Retina (tissue), 1 donor: ENCODE data around the gene ZNF514.

Experiments
- DNase-seq: peaks from one replicate; pipeline ENCODE4 v3.0.0-alpha.2; 2016

ZNF514 gene

DNA sequence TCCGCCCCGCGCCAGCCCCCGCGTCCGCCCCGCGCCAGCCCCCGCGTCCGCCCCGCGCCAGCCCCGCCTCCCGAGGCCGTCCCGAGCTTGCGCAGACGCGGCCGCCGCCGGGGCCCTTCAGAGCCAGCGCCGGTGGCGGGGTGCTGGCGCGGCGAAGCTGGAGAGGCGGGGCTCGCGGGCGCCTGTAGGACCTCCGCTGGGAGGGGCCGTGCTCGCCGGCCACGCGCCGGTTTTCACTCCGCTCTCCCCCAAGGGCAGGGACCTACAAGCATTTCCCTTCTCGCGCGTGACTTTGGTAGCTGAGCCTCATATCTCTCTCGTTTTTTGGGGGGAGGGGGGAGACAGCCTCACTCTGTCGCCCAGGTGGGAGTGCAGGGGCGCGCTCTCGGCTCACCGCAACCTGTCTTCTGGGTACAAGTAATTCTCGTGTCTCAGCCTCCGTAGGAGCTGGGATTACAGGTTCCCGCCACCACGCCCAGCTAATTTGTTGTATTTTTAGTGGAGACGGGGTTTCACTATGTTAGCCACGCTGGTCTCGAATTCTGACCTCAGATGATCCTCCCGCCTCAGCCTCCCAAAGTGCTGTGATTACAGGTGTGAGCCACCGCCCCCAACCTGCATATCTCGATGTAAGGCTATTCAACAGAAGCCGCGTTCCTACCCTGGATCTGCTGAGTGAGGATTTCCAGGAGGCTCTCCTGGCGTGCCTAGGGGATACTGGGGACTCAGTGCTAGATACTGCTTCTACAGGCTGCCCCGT is at the start of gene ZNF514:
TSS of gene ZNF514 (minus strand) at position 159 of the 760 bp plus-strand sequence. CDS start 6,595 bp downstream, outside the sequence.
- DNase-seq = peak; percentile 77

DNA sequence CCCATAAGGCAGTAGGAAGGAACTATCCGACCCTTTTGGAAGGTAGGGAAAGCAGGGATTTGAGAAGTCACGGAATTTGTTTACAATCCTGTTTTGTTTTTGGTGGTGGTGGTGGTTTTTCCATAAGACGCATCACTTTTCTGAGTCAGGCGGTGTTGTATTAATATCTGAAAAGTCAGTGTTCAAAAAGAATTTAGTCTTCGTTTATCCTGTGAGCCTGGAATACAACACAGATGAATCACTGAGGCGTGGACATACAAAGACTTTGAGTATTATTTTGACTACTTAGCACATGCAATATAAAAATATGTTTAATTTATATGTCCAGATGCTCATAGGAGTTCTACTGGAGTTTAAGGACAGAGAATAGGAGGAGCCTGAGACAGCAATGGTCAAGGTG is 48.5 kb upstream of the ZNF514 start:
- no peak for DNase-seq

- DNase-seq = peak; percentile 99
Measured at GRCh38 chr2:95207111-95207961, 47.7 kb upstream of the ZNF514 start, which contains the start of gene ZNF892. TSS of gene ZNF892 (plus strand) at chr2:95207521. CDS start at chr2:95207816, 295 bp downstream.

GRCh38 chr2:95206096-95206495 is 46.4 kb upstream of the ZNF514 start:
- peak; percentile 11 for DNase-seq

DNA sequence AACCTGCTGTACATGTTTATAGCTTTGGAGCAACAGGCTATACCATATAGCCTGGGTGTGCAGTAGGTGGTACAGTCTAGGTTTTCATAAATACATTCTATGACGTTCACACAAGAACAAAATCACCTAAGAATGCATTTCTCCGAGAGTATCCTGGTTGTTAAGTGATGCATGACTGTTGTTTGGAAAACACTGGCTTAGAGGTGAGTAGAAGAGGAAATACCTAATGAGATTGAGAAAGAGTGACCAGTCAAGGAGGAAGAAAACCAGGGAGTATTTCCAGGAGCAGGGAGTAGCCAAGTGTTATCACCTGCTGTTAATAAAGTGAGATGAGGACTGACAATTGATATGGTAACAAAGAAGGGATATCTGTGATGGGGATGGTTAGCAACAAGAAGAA is 44.7 kb upstream of the ZNF514 start:
- no peak for DNase-seq

DNA sequence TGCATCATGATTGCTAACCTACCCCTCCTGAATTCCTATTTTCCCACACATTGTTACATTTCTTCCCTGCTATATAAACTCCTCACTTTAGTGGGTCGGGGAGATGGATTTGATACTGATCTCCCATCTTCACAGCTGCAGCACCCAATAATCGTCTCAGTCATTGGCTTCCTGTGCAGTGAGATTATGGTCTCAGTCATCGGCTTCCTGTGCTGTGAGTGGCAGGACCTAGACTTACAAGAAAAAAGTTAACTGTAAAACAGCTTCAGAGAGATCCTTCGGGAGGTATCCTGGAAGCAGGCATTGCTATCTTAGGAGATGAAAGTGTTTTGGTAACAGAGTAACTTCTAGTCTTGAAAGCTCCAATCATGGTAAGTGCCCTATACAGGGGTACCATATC is 44.3 kb upstream of the ZNF514 start:
- DNase-seq = no peak

- peak; percentile 64 for DNase-seq
Measured at GRCh38 chr2:95192956-95193355, 33.3 kb upstream of the ZNF514 start.

- no peak for DNase-seq
Measured at GRCh38 chr2:95185973-95186372, 26.3 kb upstream of the ZNF514 start.

DNA sequence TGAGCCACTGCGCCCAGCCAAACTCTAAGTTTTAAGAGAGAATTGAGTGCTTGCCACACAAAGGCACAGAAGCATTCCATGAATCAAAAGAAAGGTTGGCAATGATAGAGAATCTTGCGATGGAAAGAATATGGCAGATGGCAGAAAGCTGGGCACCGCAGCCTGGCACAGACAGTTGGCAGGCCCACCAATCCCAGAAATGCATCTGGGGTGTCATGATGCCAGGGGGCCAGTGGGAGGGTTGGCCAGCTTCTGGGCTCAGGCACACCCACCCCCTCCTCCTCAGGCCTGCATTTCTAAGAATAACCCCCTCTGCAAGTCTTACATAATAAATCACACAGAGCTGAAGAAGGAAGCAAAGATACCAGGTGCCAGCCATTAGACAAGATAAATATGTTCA is 25.5 kb upstream of the ZNF514 start:
- no peak for DNase-seq

- no peak for DNase-seq
Measured at GRCh38 chr2:95181774-95182173, 22.1 kb upstream of the ZNF514 start.

GRCh38 chr2:95179451-95179850 is 19.8 kb upstream of the ZNF514 start:
- no peak for DNase-seq

- DNase-seq = no peak
Measured at GRCh38 chr2:95174031-95174542, 14.4 kb upstream of the ZNF514 start.

GRCh38 chr2:95171902-95172301 is 12.3 kb upstream of the ZNF514 start:
- DNase-seq = no peak

DNA sequence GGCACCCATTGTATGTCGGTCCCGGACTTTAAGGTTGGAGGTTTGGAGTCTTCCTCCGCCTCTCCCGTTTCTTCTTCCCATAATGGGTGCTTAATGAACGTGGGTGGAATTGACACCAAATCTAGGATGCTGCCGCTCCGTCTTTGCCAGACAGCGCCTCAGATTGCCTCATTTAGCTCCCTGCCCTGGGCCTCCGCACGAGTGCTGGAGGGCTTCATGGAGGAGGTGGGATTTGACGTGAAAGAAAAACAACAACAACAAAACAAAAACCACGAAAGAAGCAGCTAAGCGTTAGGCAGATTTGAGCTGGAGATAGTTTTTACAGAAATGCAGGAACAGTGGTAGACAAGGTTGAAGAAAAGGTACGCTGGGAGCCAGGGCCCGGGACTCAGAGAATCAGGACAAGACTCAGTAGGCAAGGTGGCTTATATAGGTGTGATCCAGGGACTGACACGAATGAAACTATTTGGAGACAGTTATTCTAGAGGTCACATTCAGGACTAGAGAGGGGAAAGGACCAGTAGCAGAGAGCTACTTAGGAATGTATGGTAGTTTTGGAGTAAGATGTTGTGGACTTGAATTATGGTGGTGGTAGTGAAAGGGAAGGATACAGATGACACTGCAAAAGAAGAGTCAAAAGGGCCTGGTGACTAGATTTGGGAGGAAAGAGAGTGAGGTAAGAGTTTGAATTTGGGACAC is 6.6 kb upstream of the ZNF514 start:
- no peak for DNase-seq

GRCh38 chr2:95165371-95166064 is 5.9 kb upstream of the ZNF514 start, which contains the start of gene ZNF2:
TSS of gene ZNF2 (plus strand) at chr2:95165809. CDS start at chr2:95176227, 10,418 bp downstream.
- peak; percentile 99 for DNase-seq

- DNase-seq = no peak
Measured at GRCh38 chr2:95165030-95165370, 5.4 kb upstream of the ZNF514 start.

GRCh38 chr2:95158891-95159619 is 593 bp downstream of the ZNF514 start:
- peak; percentile 83 for DNase-seq

GRCh38 chr2:95158441-95158840 is 1.2 kb downstream of the ZNF514 start:
- no peak for DNase-seq

DNA sequence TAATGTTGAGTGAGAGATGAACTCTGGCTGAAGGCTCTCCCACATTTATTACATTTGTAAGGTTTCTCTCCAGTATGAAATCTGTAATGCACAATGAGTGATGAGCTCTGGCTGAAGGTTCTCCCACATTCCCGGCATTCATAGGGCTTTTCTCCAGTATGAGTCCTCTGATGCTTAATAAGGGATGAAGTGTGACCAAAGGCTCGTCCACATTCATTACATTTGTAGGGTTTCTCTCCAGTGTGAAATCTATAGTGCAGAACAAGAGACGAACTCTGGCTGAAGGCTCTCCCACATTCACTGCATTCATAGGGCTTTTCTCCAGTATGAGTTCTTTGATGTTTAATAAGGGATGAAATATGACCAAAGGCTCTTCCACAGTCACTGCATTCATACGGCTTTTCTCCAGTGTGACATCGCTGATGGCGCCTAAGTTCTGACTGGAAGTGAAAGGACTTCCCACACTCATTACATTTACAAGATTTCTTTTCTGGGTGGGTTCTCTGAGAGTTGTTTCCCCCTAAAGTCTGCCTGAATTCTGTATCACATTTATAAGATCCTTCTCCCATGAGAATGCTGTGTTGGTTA is 10.2 kb downstream of the ZNF514 start:
- no peak for DNase-seq

DNA sequence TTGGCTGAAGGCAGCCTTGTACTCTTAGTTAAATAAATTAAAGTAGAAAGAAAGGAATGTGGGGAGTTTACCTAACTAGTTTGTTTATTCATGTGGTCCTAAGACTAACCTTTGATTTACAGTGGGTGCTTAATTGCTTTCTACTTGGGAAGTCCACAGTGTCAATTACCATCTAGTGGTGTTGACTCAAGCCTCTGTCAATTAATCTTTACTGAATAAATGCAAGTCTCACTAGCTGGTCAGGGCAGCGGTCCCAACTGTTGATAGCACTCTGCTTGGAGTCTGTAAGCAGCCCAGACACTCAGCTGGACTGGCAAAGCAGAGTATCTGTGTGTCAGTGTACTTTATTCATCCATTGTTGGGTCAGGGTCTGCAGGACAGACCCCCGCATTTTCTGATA is 15.8 kb downstream of the ZNF514 start:
- no peak for DNase-seq

GRCh38 chr2:95138702-95139101 is 20.9 kb downstream of the ZNF514 start:
- no peak for DNase-seq
